ENCODE results near the gene LCT.
"Not testable (repeated sequence)": the region's sequence is repeated elsewhere in the genome, so short reads cannot be mapped to it uniquely, and the experiment has no call there.

LCT gene

GRCh38 chr2:135817951-135818350 is 19.0 kb downstream of the LCT start:
- Histone ChIP-seq H3K27ac (ENCODE audit: low read depth, low read length, severe bottlenecking) (no peak overlapping the region), H3K36me3 (ENCODE audit: control insufficient read depth, insufficient read depth, low read length) (no peaks in the 10 kb centered on the region), H3K4me1 (ENCODE audit: control insufficient read depth, insufficient read depth, low read length, poor library complexity, severe bottlenecking) (no peaks in the 10 kb centered on the region), H3K4me3 (ENCODE audit: extremely low read depth, insufficient read depth, low read length, poor library complexity, severe bottlenecking) (no peak overlapping the region), H3K9me3 (ENCODE audit: control insufficient read depth, low read length) (no peaks in the 10 kb centered on the region)
- 79 to 95% methylated on average over 4 of the region's 4 CpGs for WGBS, 2 experiments (ENCODE audit: insufficient coverage in 2 of 2)

GRCh38 chr2:135817466-135817865 is 19.5 kb downstream of the LCT start:
- Histone ChIP-seq H3K9me3 (ENCODE audit: control insufficient read depth, low read length) (no peaks in the 10 kb centered on the region), H3K4me1 (ENCODE audit: control insufficient read depth, insufficient read depth, low read length, poor library complexity, severe bottlenecking) (no peaks in the 10 kb centered on the region), H3K4me3 (ENCODE audit: extremely low read depth, insufficient read depth, low read length, poor library complexity, severe bottlenecking) (no peak overlapping the region), H3K27ac (ENCODE audit: low read depth, low read length, severe bottlenecking) (no peak overlapping the region), H3K36me3 (ENCODE audit: control insufficient read depth, insufficient read depth, low read length) (no peaks in the 10 kb centered on the region)
- 91% methylated on average over 18 of the region's 18 CpGs for WGBS, 2 experiments (ENCODE audit: insufficient coverage in 2 of 2)

- H3K9me3 ChIP-seq (ENCODE audit: control insufficient read depth, low read length) = no peaks in the 10 kb centered on the region
- H3K27ac ChIP-seq (ENCODE audit: low read depth, low read length, severe bottlenecking) = no peak overlapping the region
- no CpG with 5 or more reads among the region's 3 CpGs for WGBS, 2 experiments (ENCODE audit: insufficient coverage in 2 of 2)
- H3K36me3 ChIP-seq (ENCODE audit: control insufficient read depth, insufficient read depth, low read length) = no peaks in the 10 kb centered on the region
- H3K4me1 ChIP-seq (ENCODE audit: control insufficient read depth, insufficient read depth, low read length, poor library complexity, severe bottlenecking) = no peaks in the 10 kb centered on the region
- no peak overlapping the region for H3K4me3 ChIP-seq (ENCODE audit: extremely low read depth, insufficient read depth, low read length, poor library complexity, severe bottlenecking)
Observed at GRCh38 chr2:135815269-135815668, 21.7 kb downstream of the LCT start.

- Histone ChIP-seq H3K36me3 (ENCODE audit: control insufficient read depth, insufficient read depth, low read length) (no peaks in the 10 kb centered on the region), H3K4me3 (ENCODE audit: extremely low read depth, insufficient read depth, low read length, poor library complexity, severe bottlenecking) (no peak overlapping the region), H3K27ac (ENCODE audit: low read depth, low read length, severe bottlenecking) (no peak overlapping the region), H3K4me1 (ENCODE audit: control insufficient read depth, insufficient read depth, low read length, poor library complexity, severe bottlenecking) (no peaks in the 10 kb centered on the region), H3K9me3 (ENCODE audit: control insufficient read depth, low read length) (no peaks in the 10 kb centered on the region)
- 59 to 88% methylated on average over 2 of the region's 2 CpGs for WGBS, 2 experiments (ENCODE audit: insufficient coverage in 2 of 2)
Observed at GRCh38 chr2:135812907-135813511, 24.0 kb downstream of the LCT start.

GRCh38 chr2:135807874-135808273 is 29.1 kb downstream of the LCT start:
- not testable (repeated sequence) for H3K4me3 ChIP-seq (ENCODE audit: extremely low read depth, insufficient read depth, low read length, poor library complexity, severe bottlenecking); H3K4me1 ChIP-seq (ENCODE audit: control insufficient read depth, insufficient read depth, low read length, poor library complexity, severe bottlenecking); H3K27ac ChIP-seq (ENCODE audit: low read depth, low read length, severe bottlenecking); H3K9me3 ChIP-seq (ENCODE audit: control insufficient read depth, low read length); H3K36me3 ChIP-seq (ENCODE audit: control insufficient read depth, insufficient read depth, low read length)
- WGBS, 2 experiments (ENCODE audit: insufficient coverage in 2 of 2) = 100% methylated on average over 1 of the region's 3 CpGs; no CpG with 5 or more reads in 1 of the 2 experiments

- H3K27ac ChIP-seq (ENCODE audit: low read depth, low read length, severe bottlenecking) = no peak overlapping the region
- H3K36me3 ChIP-seq (ENCODE audit: control insufficient read depth, insufficient read depth, low read length) = no peaks in the 10 kb centered on the region
- no peaks in the 10 kb centered on the region for H3K4me1 ChIP-seq (ENCODE audit: control insufficient read depth, insufficient read depth, low read length, poor library complexity, severe bottlenecking)
- H3K4me3 ChIP-seq (ENCODE audit: extremely low read depth, insufficient read depth, low read length, poor library complexity, severe bottlenecking) = no peak overlapping the region
- H3K9me3 ChIP-seq (ENCODE audit: control insufficient read depth, low read length) = peaks cover 3% of the 10 kb centered on the region
- WGBS, 2 experiments (ENCODE audit: insufficient coverage in 2 of 2) = 92 to 100% methylated on average over 2 of the region's 2 CpGs
Observed at GRCh38 chr2:135803278-135803677, 33.7 kb downstream of the LCT start.

GRCh38 chr2:135802350-135802749 is 34.6 kb downstream of the LCT start:
- Histone ChIP-seq H3K36me3 (ENCODE audit: control insufficient read depth, insufficient read depth, low read length) (no peaks in the 10 kb centered on the region), H3K4me1 (ENCODE audit: control insufficient read depth, insufficient read depth, low read length, poor library complexity, severe bottlenecking) (no peaks in the 10 kb centered on the region), H3K9me3 (ENCODE audit: control insufficient read depth, low read length) (peaks cover 3% of the 10 kb centered on the region), H3K27ac (ENCODE audit: low read depth, low read length, severe bottlenecking) (no peak overlapping the region), H3K4me3 (ENCODE audit: extremely low read depth, insufficient read depth, low read length, poor library complexity, severe bottlenecking) (no peak overlapping the region)
- WGBS, 2 experiments (ENCODE audit: insufficient coverage in 2 of 2) = 67% methylated on average over 3 of the region's 3 CpGs

GRCh38 chr2:135800513-135801460 is 36.2 kb downstream of the LCT start:
- H3K4me3 ChIP-seq (ENCODE audit: extremely low read depth, insufficient read depth, low read length, poor library complexity, severe bottlenecking) = no peak overlapping the region
- H3K9me3 ChIP-seq (ENCODE audit: control insufficient read depth, low read length) = peaks cover 3% of the 10 kb centered on the region
- no peaks in the 10 kb centered on the region for H3K36me3 ChIP-seq (ENCODE audit: control insufficient read depth, insufficient read depth, low read length)
- H3K4me1 ChIP-seq (ENCODE audit: control insufficient read depth, insufficient read depth, low read length, poor library complexity, severe bottlenecking) = no peaks in the 10 kb centered on the region
- WGBS, 2 experiments (ENCODE audit: insufficient coverage in 2 of 2) = 76 to 96% methylated on average over 5 to 6 of the region's 9 CpGs
- no peak overlapping the region for H3K27ac ChIP-seq (ENCODE audit: low read depth, low read length, severe bottlenecking)

GRCh38 chr2:135799738-135800137 is 37.2 kb downstream of the LCT start:
- Histone ChIP-seq H3K36me3 (ENCODE audit: control insufficient read depth, insufficient read depth, low read length) (no peaks in the 10 kb centered on the region), H3K4me1 (ENCODE audit: control insufficient read depth, insufficient read depth, low read length, poor library complexity, severe bottlenecking) (no peaks in the 10 kb centered on the region), H3K27ac (ENCODE audit: low read depth, low read length, severe bottlenecking) (no peak overlapping the region), H3K9me3 (ENCODE audit: control insufficient read depth, low read length) (peaks cover 3% of the 10 kb centered on the region), H3K4me3 (ENCODE audit: extremely low read depth, insufficient read depth, low read length, poor library complexity, severe bottlenecking) (no peak overlapping the region)
- 0 to 31% methylated on average over 1 to 2 of the region's 2 CpGs for WGBS, 2 experiments (ENCODE audit: insufficient coverage in 2 of 2)

- no peaks in the 10 kb centered on the region for H3K4me1 ChIP-seq (ENCODE audit: control insufficient read depth, insufficient read depth, low read length, poor library complexity, severe bottlenecking)
- no peak overlapping the region for H3K4me3 ChIP-seq (ENCODE audit: extremely low read depth, insufficient read depth, low read length, poor library complexity, severe bottlenecking)
- no peaks in the 10 kb centered on the region for H3K36me3 ChIP-seq (ENCODE audit: control insufficient read depth, insufficient read depth, low read length)
- no peak overlapping the region for H3K27ac ChIP-seq (ENCODE audit: low read depth, low read length, severe bottlenecking)
- peaks cover 3% of the 10 kb centered on the region for H3K9me3 ChIP-seq (ENCODE audit: control insufficient read depth, low read length)
- WGBS, 2 experiments (ENCODE audit: insufficient coverage in 2 of 2) = 83 to 86% methylated on average over 3 to 4 of the region's 4 CpGs
Observed at GRCh38 chr2:135798762-135799161, 38.2 kb downstream of the LCT start.

- H3K27ac ChIP-seq (ENCODE audit: low read depth, low read length, severe bottlenecking) = no peak overlapping the region
- no peak overlapping the region for H3K4me3 ChIP-seq (ENCODE audit: extremely low read depth, insufficient read depth, low read length, poor library complexity, severe bottlenecking)
- H3K4me1 ChIP-seq (ENCODE audit: control insufficient read depth, insufficient read depth, low read length, poor library complexity, severe bottlenecking) = no peaks in the 10 kb centered on the region
- WGBS, 2 experiments (ENCODE audit: insufficient coverage in 2 of 2) = 80 to 89% methylated on average over 3 of the region's 5 CpGs
- no peaks in the 10 kb centered on the region for H3K36me3 ChIP-seq (ENCODE audit: control insufficient read depth, insufficient read depth, low read length)
- peaks cover 3% of the 10 kb centered on the region for H3K9me3 ChIP-seq (ENCODE audit: control insufficient read depth, low read length)
Observed at GRCh38 chr2:135798275-135798705, 38.7 kb downstream of the LCT start.

All from mesodermal cell (in vitro differentiated cells).